GM12878 (cell line): ENCODE data around the gene KIF11. TPM values are rescaled to one million over a fixed set of nuclear protein-coding genes. Genes with fewer than 3 reads are reported as not detected.
A peak's percentile ranks its signal among the peaks of the same experiment; 100 is the strongest.

Experiments used
- ATAC-seq: fragments of 200-7000 bp; cut with Tn5 transposase; 3 replicates; pipeline ENCODE4 v1.9.1; 2020; ENCODE audit warnings: mild to moderate bottlenecking, moderate library complexity
- BruUV-seq: library from RNA; stranded (reverse); fragments of 400-500 nt; replicated peaks from 2 replicates; lab custom pipeline; 2021; lab: Mats Ljungman, UMichigan
- CTCF ChIA-PET: fragments of 300-600 bp; sonication (Branson Sonifier 250); formaldehyde crosslinking; extraction: SDS; loops from one replicate; lab custom pipeline; 2021; ENCODE audit warnings: inconsistent platforms; lab: Yijun Ruan, JAX
- POLR2A ChIA-PET: fragments of 350-600 bp; formaldehyde crosslinking; extraction: SDS; loops from one replicate; lab custom pipeline; 2021; ENCODE audit warnings: inconsistent platforms; lab: Charles Lee
- RAD21 ChIA-PET: fragments of 300-600 bp; sonication (Branson Sonifier 250); formaldehyde crosslinking; loops from one replicate; lab custom pipeline; 2023; ENCODE audit warnings: antibody characterized with exemption; ENCODE audit not compliant: unreplicated experiment; lab: Charles Lee
- SMC1A ChIA-PET: fragments of 300-600 bp; sonication (Branson Sonifier 250); formaldehyde crosslinking; loops from one replicate; lab custom pipeline; 2023; ENCODE audit not compliant: unreplicated experiment, uncharacterized antibody; lab: Charles Lee
- DNase-seq: peaks from one replicate; pipeline ENCODE4 v3.0.0-alpha.2; 2011; ENCODE audit warnings: low read depth, low spot score
- FAIRE-seq: peaks from 3 replicates; lab custom pipeline; 2011; peaks lifted over from hg19 to GRCh38; lab: Jason Lieb, UNC
- H2AFZ ChIP-seq: 2 replicates; pipeline ENCODE4 v1.6.0; 2011; ENCODE audit warnings: low read depth, low read length, control low read depth; ENCODE audit not compliant: control insufficient read depth
- H3K27ac ChIP-seq: 2 replicates; pipeline ENCODE4 v1.5.1; 2011; ENCODE audit warnings: control low read depth; ENCODE audit not compliant: control insufficient read depth, insufficient read depth
- H3K27me3 ChIP-seq, 2 experiments: replicated peaks in 1 of 2; 2 replicates each; pipeline versions ENCODE4 v1.6.0 to v1.6.1; 2011; ENCODE audit warnings: low read length in 1 of 2; ENCODE audit not compliant: control insufficient read depth in 2 of 2, insufficient read depth in 2 of 2
- H3K36me3 ChIP-seq, 2 experiments: 2 replicates each; pipeline ENCODE4 v1.5.1; 2011; ENCODE audit warnings: low read length in 1 of 2; ENCODE audit not compliant: control insufficient read depth in 2 of 2, insufficient read depth in 2 of 2
- H3K4me1 ChIP-seq: 2 replicates; pipeline ENCODE4 v1.6.1; 2011; ENCODE audit warnings: mild to moderate bottlenecking, low read length, moderate library complexity, mixed read lengths; ENCODE audit not compliant: control insufficient read depth, insufficient read depth
- H3K4me2 ChIP-seq: 2 replicates; pipeline ENCODE4 v1.6.0; 2011; ENCODE audit warnings: control low read depth; ENCODE audit not compliant: control insufficient read depth, insufficient read depth
- H3K4me3 ChIP-seq: fragments of 200-600 bp; sonication (generic); 2 replicates; pipeline ENCODE4 v1.5.1; 2016
- H3K79me2 ChIP-seq: 2 replicates; pipeline ENCODE4 v1.6.0; 2011; ENCODE audit warnings: low read length; ENCODE audit not compliant: control insufficient read depth, insufficient read depth
- H3K9ac ChIP-seq: 2 replicates; pipeline ENCODE4 v1.8.0; 2011; ENCODE audit warnings: low read length, control low read depth, mixed read lengths; ENCODE audit not compliant: control insufficient read depth, insufficient read depth
- H3K9me3 ChIP-seq: replicated peaks from 3 replicates; pipeline ENCODE4 v1.5.1; 2011; ENCODE audit warnings: mild to moderate bottlenecking, low read length; ENCODE audit not compliant: control insufficient read depth, insufficient read depth
- H4K20me1 ChIP-seq: 2 replicates; pipeline ENCODE4 v1.6.0; 2011; ENCODE audit not compliant: control insufficient read depth, insufficient read depth
- ATF2 ChIP-seq: IDR thresholded peaks from 2 replicates; pipeline ENCODE4 v1.6.1; 2012; ENCODE audit warnings: low read length, inconsistent platforms
- CBX3 ChIP-seq: fragments of 200-600 bp; sonication (generic); IDR thresholded peaks from 2 replicates; pipeline ENCODE4 v1.6.1; 2016; ENCODE audit warnings: low read depth, borderline replicate concordance
- CEBPB ChIP-seq, 2 experiments: fragments of 150-350 bp in 1 of 2; IDR thresholded peaks; 2 replicates each; pipeline ENCODE4 v1.6.1; 2012 to 2014; ENCODE audit warnings: low read depth in 2 of 2, low read length in 2 of 2, borderline replicate concordance in 1 of 2, inconsistent platforms in 1 of 2
- CREB1 ChIP-seq: IDR thresholded peaks from 2 replicates; pipeline ENCODE4 v1.6.1; 2012; ENCODE audit warnings: low read depth, mild to moderate bottlenecking, inconsistent platforms
- ETV6 ChIP-seq, 2 experiments: fragments of 450-650 bp in 1 of 2; IDR thresholded peaks in 1 of 2; conservative IDR thresholded peaks in 1 of 2; 2 replicates each; pipeline ENCODE4 v1.6.1; 2014; ENCODE audit warnings: antibody characterized with exemption in 1 of 2, borderline replicate concordance in 1 of 2, low read depth in 1 of 2, mild to moderate bottlenecking in 1 of 2, moderate library complexity in 1 of 2
- HDAC6 ChIP-seq: fragments of 200-600 bp; sonication (generic); IDR thresholded peaks from one replicate; pipeline ENCODE4 v1.8.0; 2017; ENCODE audit warnings: antibody characterized with exemption; ENCODE audit not compliant: unreplicated experiment
- KAT2A ChIP-seq: conservative IDR thresholded peaks from 2 replicates; pipeline ENCODE4 v1.6.1; 2011; ENCODE audit warnings: low read depth, low read length; ENCODE audit not compliant: control insufficient read depth
- MTA2 ChIP-seq: fragments of 450-650 bp; IDR thresholded peaks from 2 replicates; pipeline ENCODE4 v1.6.1; 2016; ENCODE audit warnings: low read depth, mild to moderate bottlenecking, moderate library complexity
- MTA3 ChIP-seq: IDR thresholded peaks from 2 replicates; pipeline ENCODE4 v1.6.1; 2012; ENCODE audit warnings: low read length, inconsistent platforms, borderline replicate concordance
- NBN ChIP-seq: fragments of 450-650 bp; IDR thresholded peaks from 2 replicates; pipeline ENCODE4 v1.6.1; 2016
- NR2C2 ChIP-seq: IDR thresholded peaks from 2 replicates; pipeline ENCODE4 v1.6.1; 2011; ENCODE audit warnings: borderline replicate concordance, low read depth; ENCODE audit not compliant: control insufficient read depth, insufficient read length
- PML ChIP-seq: IDR thresholded peaks from 2 replicates; pipeline ENCODE4 v1.6.1; 2012; ENCODE audit warnings: low read length, inconsistent platforms
- SIX5 ChIP-seq: IDR thresholded peaks from 2 replicates; pipeline ENCODE4 v1.6.1; 2011; ENCODE audit warnings: mild to moderate bottlenecking, low read depth, low read length, moderate library complexity; ENCODE audit not compliant: severe bottlenecking
- SMC3 ChIP-seq: IDR thresholded peaks from 2 replicates; pipeline ENCODE4 v1.6.1; 2011; ENCODE audit warnings: low read length, improper control_type of control experiment, borderline replicate concordance
- SPI1 ChIP-seq: IDR thresholded peaks from 2 replicates; pipeline ENCODE4 v1.6.1; 2011; ENCODE audit warnings: low read depth, mild to moderate bottlenecking, low read length, moderate library complexity, borderline replicate concordance; ENCODE audit not compliant: insufficient read depth
- STAT1 ChIP-seq: fragments of 450-650 bp; conservative IDR thresholded peaks from 2 replicates; pipeline ENCODE4 v1.6.1; 2014; ENCODE audit warnings: antibody characterized with exemption, mild to moderate bottlenecking
- TBL1XR1 ChIP-seq: IDR thresholded peaks from 2 replicates; pipeline ENCODE4 v1.6.1; 2012; ENCODE audit warnings: low read depth, low read length, improper control_type of control experiment
- WGBS: methylation state at CpG from one replicate; pipeline ENCODE4 v1.1.6; 2016; ENCODE audit warnings: low lambda C conversion rate; ENCODE audit not compliant: insufficient replicate concordance, insufficient coverage; ENCODE audit errors: missing lambda C conversion rate; 5-methylcytosine and 5-hydroxymethylcytosine counted together
- in situ Hi-C: fragments of 300-500 bp; cut with MboI; formaldehyde crosslinking; loops from 9 replicates; pipeline ENCODE4 v1.14.3; 2018; ENCODE audit warnings: mixed read lengths
- intact Hi-C: fragments of 100-400 bp; cut with micrococcal nuclease; formaldehyde crosslinking; loops from one replicate; pipeline ENCODE4 v1.14.2; 2022; ENCODE audit not compliant: unreplicated experiment
- polyA plus RNA-seq, 11 experiments: library from polyadenylated mRNA; depleted of rRNA in 4 of 11; unstranded in 6 of 11; stranded (reverse) in 5 of 11; fragments of >200 nt; fragmentation: Nextera tagmentation in 4 of 11; fragmentation: Illumina TruSeq in 1 of 11; extraction: Ambion mirVana in 4 of 11; extraction: Trizol in 1 of 11; gene quantifications; 1 replicate in 1 of 11; 2 replicates in 10 of 11; pipeline versions ENCODE4 v1.2.1 to v1.2.3, GENCODE V29; 2011 to 2016; ENCODE audit warnings: inconsistent platforms in 2 of 11, missing spikeins in 2 of 11, low read depth in 1 of 11
- total RNA-seq, 4 experiments: library from RNA; depleted of rRNA in 3 of 4; stranded (reverse); fragments of >200 nt in 3 of 4; fragmentation: Illumina TruSeq in 1 of 4; extraction: Trizol in 1 of 4; gene quantifications; 2 replicates each; pipeline versions ENCODE4 v1.2.1 to v1.2.3, GENCODE V29; 2013 to 2021
- TF ChIP-seq, protein P1 (sequence below): fragments of 450-650 bp; IDR thresholded peaks from 2 replicates; pipeline ENCODE4 v1.6.1; 2014; ENCODE audit warnings: mild to moderate bottlenecking
- TF ChIP-seq, protein P2 (sequence below): fragments of 450-650 bp; conservative IDR thresholded peaks from 2 replicates; pipeline ENCODE4 v1.6.1; 2017; ENCODE audit warnings: mild to moderate bottlenecking, moderate library complexity

The KIF11 gene
- total and polyA plus RNA-seq, 10 of the 15 experiments (the other 5 are each of a cell fraction or from before 2014, with no cell fraction given), result 14.1 to 79.8 (median 41.9) TPM

DNA sequence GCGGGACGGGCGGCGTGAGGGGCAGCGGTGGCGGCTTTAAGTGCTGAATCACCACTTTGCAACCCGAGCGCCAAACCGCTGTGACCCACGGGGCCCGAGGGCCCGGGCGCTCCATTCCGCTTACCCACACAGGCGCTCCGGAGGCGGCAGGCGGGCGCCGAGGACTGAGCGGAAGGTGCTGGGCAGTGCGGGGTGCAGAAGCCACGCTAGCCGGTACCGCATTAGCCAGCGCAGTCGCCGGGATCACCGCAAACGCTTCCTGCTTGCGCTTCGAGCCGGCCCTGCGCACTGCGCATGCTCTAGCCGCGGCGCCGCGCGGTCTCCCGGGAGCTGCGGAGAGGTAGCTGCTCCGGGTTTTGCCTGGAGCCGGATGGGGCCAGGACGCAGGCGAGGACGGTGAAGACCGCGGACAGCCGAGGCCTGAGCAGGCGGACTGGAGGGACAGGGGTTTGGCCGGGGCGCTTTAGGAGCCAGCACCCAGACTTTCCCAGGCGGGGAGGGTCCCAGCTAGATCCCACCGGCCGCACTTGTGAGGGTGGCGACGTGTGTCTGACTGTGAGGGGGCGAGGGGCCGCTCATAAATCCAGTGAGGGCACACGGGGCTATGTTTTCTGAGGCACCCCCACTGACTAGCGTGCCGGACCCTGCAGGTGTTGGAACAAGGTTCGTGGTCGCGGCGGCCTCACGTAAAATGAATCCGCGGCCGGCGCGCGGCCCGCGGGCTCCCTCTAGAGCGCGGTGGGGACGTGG, 19.0 kb upstream of the KIF11 start, which contains the start of gene IDE:
IDE (minus strand) TSS at position 296 of the 750 bp plus-strand sequence; CDS start at position 222, 74 bp downstream.
- Histone ChIP-seq H3K4me3 (peak within 1 kb of the TSS; percentile 82), H3K36me3 (no peaks in the 10 kb centered on the region; a peak in 1 of 4 replicates), H3K27me3 (no peaks in the 10 kb centered on the region), H3K27ac (peak within 1 kb of the TSS; percentile 92), H3K4me2 (peak within 1 kb of the TSS; percentile 85), H2AFZ (peak within 1 kb of the TSS; percentile 96), H3K4me1 (peaks cover 4% of the 10 kb centered on the region), H3K9me3 (no peaks in the 10 kb centered on the region), H4K20me1 (no peaks in the 10 kb centered on the region), H3K79me2 (peaks cover 41% of the 10 kb centered on the region), H3K9ac (peak within 1 kb of the TSS; percentile 76)
- BruUV-seq, result TSS peak; percentile 75
- FAIRE-seq (no peak), DNase-seq (peak; percentile 45), ATAC-seq (peak; percentile 82)
- in situ Hi-C loops (loop anchor here (5.0 kb wide), 1 partner anchor 57 kb away; no protein-coding TSS in a partner anchor), intact Hi-C loops (loop anchor here (1.0 to 10.0 kb wide), 2 partner anchors 57 to 489 kb away; no protein-coding TSS in a partner anchor)
- ChIA-PET SMC1A (interaction anchor here (0.9 to 10.3 kb wide), 8 partner anchors 9 to 74 kb away, joined by 3 to 106 read pairs (median 4); no protein-coding TSS in a partner anchor), CTCF (interaction anchor here (0.6 to 9.2 kb wide), 23 partner anchors 14 to 486 kb away, joined by 3 to 179 read pairs (median 4); no protein-coding TSS in a partner anchor), POLR2A (interaction anchor here (0.6 to 1.7 kb wide), 4 partner anchors 16 to 62 kb away, joined by 3 to 9 read pairs (median 4); no protein-coding TSS in a partner anchor), RAD21 (interaction anchor here (0.6 to 5.9 kb wide), 8 partner anchors 17 to 486 kb away, joined by 3 to 69 read pairs (median 5); no protein-coding TSS in a partner anchor)
- WGBS, result 1% methylated on average over 80 of the region's 80 CpGs
- TF ChIP-seq CREB1, result no peak
- TF ChIP-seq, protein P1, sequence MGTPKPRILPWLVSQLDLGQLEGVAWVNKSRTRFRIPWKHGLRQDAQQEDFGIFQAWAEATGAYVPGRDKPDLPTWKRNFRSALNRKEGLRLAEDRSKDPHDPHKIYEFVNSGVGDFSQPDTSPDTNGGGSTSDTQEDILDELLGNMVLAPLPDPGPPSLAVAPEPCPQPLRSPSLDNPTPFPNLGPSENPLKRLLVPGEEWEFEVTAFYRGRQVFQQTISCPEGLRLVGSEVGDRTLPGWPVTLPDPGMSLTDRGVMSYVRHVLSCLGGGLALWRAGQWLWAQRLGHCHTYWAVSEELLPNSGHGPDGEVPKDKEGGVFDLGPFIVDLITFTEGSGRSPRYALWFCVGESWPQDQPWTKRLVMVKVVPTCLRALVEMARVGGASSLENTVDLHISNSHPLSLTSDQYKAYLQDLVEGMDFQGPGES, result no peak
- TF ChIP-seq MTA3, result no peak
- peak; percentile 46; the same call in 1 of the 2 replicates for TF ChIP-seq MTA2
- no peak for TF ChIP-seq PML
- peak; percentile 80; the same call in 1 of the 2 replicates for TF ChIP-seq NBN
- peak in 1 of 2 experiments; percentile 20; a peak in 1 of 4 replicates for TF ChIP-seq ETV6 (conservative IDR thresholded peaks at IDR 0.05 in 1 of 2, IDR thresholded peaks at IDR 0.05 in 1 of 2; ENCODE audit: borderline replicate concordance in 1 of 2, low read depth in 1 of 2)
- TF ChIP-seq, protein P2, sequence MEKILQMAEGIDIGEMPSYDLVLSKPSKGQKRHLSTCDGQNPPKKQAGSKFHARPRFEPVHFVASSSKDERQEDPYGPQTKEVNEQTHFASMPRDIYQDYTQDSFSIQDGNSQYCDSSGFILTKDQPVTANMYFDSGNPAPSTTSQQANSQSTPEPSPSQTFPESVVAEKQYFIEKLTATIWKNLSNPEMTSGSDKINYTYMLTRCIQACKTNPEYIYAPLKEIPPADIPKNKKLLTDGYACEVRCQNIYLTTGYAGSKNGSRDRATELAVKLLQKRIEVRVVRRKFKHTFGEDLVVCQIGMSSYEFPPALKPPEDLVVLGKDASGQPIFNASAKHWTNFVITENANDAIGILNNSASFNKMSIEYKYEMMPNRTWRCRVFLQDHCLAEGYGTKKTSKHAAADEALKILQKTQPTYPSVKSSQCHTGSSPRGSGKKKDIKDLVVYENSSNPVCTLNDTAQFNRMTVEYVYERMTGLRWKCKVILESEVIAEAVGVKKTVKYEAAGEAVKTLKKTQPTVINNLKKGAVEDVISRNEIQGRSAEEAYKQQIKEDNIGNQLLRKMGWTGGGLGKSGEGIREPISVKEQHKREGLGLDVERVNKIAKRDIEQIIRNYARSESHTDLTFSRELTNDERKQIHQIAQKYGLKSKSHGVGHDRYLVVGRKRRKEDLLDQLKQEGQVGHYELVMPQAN, result peak; percentile 51
- TF ChIP-seq NR2C2, result no peak
- TF ChIP-seq SPI1, result no peak
- TF ChIP-seq SIX5, result no peak
- no peak for TF ChIP-seq TBL1XR1
- no peak for TF ChIP-seq KAT2A
- TF ChIP-seq CEBPB (IDR thresholded peaks at IDR 0.05; ENCODE audit: borderline replicate concordance in 1 of 2, low read depth in 2 of 2, low read length in 2 of 2), result no peak
- peak; percentile 77 for TF ChIP-seq SMC3
- TF ChIP-seq CBX3, result no peak
- TF ChIP-seq STAT1, result no peak
- TF ChIP-seq HDAC6, result no peak
- TF ChIP-seq ATF2, result no peak
